Kidney epithelial cell (primary cell): ENCODE results near the gene NR0B1. TPM values are rescaled to one million over a fixed set of nuclear protein-coding genes. Genes with fewer than 3 reads are reported as not detected.

Experiments used
- DNase-seq: peaks from one replicate; pipeline ENCODE4 v3.0.0-alpha.2; 2010; ENCODE audit warnings: low read depth
- H3K27me3 ChIP-seq: 2 replicates; pipeline ENCODE4 v1.6.0; 2011; ENCODE audit warnings: low read length; ENCODE audit not compliant: control insufficient read depth, insufficient read depth
- H3K36me3 ChIP-seq: 2 replicates; pipeline ENCODE4 v1.5.1; 2011; ENCODE audit warnings: low read length; ENCODE audit not compliant: control insufficient read depth, insufficient read depth
- H3K4me3 ChIP-seq: 2 replicates; pipeline ENCODE4 v1.5.1; 2011; ENCODE audit warnings: low read depth, mild to moderate bottlenecking, control low read depth, low read length
- total RNA-seq: library from RNA; depleted of rRNA; stranded (reverse); fragments of >200 nt; gene quantifications from 2 replicates; pipeline ENCODE4 v1.2.3, GENCODE V29; 2015
- TF ChIP-seq, protein P1 (sequence below): IDR thresholded peaks from 2 replicates; pipeline ENCODE4 v1.5.1; 2011; ENCODE audit warnings: mild to moderate bottlenecking, moderate library complexity, low read length, control low read depth, inconsistent platforms; ENCODE audit not compliant: insufficient read depth, poor library complexity, severe bottlenecking

Gene NR0B1
- total RNA-seq, 1 donor from 2014 or later: 1.6 TPM

GRCh38 chrX:30313322-30313721, 4.1 kb upstream of the NR0B1 start:
- Histone ChIP-seq H3K27me3 (peaks cover 9% of the 10 kb centered on the region), H3K36me3 (no peaks in the 10 kb centered on the region), H3K4me3 (no peak overlapping the region)

GRCh38 chrX:30312858-30313257, 3.7 kb upstream of the NR0B1 start:
- TF ChIP-seq, protein P1, sequence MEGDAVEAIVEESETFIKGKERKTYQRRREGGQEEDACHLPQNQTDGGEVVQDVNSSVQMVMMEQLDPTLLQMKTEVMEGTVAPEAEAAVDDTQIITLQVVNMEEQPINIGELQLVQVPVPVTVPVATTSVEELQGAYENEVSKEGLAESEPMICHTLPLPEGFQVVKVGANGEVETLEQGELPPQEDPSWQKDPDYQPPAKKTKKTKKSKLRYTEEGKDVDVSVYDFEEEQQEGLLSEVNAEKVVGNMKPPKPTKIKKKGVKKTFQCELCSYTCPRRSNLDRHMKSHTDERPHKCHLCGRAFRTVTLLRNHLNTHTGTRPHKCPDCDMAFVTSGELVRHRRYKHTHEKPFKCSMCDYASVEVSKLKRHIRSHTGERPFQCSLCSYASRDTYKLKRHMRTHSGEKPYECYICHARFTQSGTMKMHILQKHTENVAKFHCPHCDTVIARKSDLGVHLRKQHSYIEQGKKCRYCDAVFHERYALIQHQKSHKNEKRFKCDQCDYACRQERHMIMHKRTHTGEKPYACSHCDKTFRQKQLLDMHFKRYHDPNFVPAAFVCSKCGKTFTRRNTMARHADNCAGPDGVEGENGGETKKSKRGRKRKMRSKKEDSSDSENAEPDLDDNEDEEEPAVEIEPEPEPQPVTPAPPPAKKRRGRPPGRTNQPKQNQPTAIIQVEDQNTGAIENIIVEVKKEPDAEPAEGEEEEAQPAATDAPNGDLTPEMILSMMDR: no peak
- H3K4me3 ChIP-seq: no peak overlapping the region
- no peak for DNase-seq
- H3K27me3 ChIP-seq: peaks cover 9% of the 10 kb centered on the region
- no peaks in the 10 kb centered on the region for H3K36me3 ChIP-seq

More at GRCh38 chrX:30313322-30313721, 4.1 kb upstream of the NR0B1 start:
- DNase-seq: no peak
- TF ChIP-seq, protein P1: no peak

DNA sequence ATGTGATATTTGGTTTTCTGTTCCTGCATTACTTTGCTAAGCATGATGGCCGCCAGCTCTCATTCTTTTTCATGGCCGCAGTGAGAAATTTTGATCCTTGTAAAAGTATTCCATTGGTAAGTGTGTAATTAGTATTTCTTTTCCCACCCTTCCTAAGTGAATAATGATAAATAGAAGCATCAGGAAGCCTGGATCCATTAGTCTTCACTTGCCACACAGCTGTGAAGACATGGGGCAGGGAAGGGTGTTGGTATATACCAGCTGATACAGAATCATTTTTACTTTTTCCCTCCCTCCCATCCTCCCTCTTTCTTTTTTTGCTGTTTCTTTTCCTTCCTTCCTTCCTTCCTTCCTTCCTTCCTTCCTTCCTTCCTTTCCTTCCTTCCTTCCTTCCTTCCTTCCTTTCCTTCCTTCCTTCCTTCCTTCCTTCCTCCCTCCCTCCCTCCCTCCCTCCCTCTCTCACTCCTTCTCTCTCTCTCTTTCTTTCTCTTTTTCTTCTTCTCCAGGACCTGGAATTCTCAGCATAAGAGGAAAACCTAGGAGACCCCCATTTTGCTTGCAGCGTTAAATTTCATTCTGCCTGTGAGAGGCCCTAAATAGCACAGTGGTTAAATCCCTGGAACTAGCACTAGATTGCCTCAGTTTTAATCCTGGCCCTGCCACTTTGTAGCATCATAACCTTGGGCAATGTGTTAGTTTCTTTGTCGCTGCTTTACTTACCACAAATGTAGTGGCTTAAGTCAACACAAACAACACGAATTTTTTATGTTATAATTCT, 1.4 kb upstream of the NR0B1 start:
- Histone ChIP-seq H3K4me3 (no peak overlapping the region), H3K36me3 (no peaks in the 10 kb centered on the region), H3K27me3 (peaks cover 9% of the 10 kb centered on the region)
- DNase-seq: no peak
- TF ChIP-seq, protein P1: no peak

DNA sequence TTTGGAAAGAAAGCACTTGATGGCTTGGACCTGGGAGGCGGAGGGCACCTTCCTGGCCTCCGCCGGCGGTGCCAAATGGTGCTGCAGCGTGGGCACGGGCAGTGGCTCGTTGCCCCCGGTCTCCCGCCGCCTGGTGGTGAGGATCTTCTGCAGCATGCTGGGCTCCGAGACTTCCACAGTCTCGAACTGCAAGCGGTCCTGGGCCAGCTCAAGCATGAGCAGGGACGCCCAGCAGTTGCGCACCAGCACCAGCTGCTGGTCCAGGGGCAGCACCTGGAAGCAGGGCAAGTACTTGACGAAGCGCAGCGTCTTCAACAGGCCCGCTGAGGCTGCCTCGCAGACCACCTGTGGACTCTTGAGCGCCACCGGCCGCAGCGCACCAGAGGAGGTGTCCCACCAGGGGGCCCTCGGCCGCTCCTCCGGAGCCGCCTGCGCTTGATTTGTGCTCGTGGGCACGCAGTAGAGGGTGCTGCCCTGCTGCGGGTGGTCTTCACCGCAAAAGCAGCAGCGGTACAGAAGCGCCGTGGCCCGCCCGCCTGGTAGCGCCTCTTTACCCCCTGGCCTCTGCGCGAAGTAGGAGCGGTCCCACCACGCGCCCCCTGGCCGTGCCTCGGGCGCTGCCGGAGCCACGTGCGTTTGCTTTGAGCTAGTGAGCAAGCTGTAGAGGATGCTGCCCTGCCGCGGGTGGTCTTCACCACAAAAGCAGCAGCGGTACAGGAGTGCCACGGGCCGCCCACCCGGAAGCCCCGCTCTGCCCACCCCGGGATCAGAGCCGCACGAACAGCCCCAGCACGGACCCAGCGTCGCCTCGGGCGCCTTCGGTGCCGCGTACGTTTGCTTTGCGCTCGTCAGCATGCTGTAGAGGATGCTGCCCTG, 689 bp downstream of the NR0B1 start:
- Histone ChIP-seq H3K36me3 (no peaks in the 10 kb centered on the region), H3K27me3 (peaks cover 9% of the 10 kb centered on the region), H3K4me3 (peak overlapping the region; percentile 37)
- TF ChIP-seq, protein P1: peak; percentile 35
- DNase-seq: no peak

DNA sequence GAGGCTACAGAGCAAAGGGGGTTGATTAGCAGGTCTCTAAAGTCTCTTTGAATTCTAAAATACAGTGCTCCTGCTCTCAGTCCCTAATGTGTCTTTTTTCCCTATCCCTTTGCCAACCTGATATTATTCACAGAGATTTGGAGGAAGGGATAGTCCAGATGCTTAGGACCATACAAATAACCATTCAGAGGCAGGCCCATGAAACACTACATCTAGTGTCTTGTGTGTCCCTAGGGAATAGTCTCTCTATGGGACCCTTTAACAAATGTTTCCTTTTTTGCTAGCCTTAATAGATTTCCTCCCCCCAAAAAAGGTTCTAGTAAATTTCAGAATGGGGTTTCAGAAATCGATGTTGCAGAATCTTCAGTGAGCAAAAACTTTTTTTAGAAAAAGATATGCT, 1.7 kb downstream of the NR0B1 start:
- TF ChIP-seq, protein P1: no peak
- H3K4me3 ChIP-seq: no peak overlapping the region
- no peak for DNase-seq
- no peaks in the 10 kb centered on the region for H3K36me3 ChIP-seq
- H3K27me3 ChIP-seq: peaks cover 9% of the 10 kb centered on the region
